ENCODE data around the gene SEPTIN5.

DNA sequence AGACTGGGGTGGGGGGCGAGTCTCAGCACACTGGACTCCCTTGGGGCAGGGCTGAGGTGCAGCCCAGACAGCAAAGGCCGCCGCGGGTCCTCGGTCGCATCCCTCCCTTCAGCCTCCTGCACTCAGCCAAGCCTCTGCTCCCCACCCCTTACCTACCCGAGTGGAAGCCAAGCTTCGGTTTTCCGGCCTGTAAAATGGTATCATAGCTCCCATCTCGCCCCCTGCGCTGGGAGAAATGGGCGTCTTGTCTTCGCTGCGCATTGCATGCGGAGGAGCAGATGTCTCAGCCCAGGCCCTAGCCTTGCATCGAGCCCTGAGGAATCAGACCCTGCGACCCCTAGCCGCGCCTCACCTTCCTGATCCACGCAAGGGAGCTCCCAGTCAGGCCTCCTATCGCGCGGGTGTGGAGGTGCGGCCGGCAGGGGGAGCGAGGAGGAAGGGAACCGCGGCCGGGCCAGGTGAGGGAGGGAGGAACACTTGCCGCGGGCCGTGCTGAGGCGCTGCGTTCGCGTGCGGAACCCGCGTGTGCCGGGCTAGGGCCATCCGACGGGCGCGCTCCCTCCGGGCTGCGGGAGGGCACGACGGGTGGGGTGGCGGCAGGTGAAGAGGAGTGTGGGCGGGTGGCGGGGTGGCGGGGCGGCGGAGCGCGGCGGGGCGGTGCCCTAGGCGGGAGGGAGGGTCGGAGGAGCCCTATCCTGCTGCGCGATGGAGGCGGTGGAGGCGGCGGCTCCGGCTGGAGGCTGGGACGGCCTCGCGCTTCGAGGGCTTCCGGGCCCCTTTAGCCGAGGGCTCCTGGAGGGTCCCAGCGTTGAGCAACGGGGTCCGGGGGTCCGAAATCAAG lies 42.2 kb downstream of the SEPTIN5 start:
- TF ChIP-seq, protein P1, sequence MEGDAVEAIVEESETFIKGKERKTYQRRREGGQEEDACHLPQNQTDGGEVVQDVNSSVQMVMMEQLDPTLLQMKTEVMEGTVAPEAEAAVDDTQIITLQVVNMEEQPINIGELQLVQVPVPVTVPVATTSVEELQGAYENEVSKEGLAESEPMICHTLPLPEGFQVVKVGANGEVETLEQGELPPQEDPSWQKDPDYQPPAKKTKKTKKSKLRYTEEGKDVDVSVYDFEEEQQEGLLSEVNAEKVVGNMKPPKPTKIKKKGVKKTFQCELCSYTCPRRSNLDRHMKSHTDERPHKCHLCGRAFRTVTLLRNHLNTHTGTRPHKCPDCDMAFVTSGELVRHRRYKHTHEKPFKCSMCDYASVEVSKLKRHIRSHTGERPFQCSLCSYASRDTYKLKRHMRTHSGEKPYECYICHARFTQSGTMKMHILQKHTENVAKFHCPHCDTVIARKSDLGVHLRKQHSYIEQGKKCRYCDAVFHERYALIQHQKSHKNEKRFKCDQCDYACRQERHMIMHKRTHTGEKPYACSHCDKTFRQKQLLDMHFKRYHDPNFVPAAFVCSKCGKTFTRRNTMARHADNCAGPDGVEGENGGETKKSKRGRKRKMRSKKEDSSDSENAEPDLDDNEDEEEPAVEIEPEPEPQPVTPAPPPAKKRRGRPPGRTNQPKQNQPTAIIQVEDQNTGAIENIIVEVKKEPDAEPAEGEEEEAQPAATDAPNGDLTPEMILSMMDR (IDR thresholded peaks at IDR 0.05; ENCODE audit: low read depth, low read length), result peak; percentile 53
- no peak for TF ChIP-seq EZH2phosphoT487 (IDR thresholded peaks at IDR 0.05; ENCODE audit: low read depth)
